ENCODE results near the gene NHLRC3. TPM values are rescaled to one million over a fixed set of nuclear protein-coding genes. Genes with fewer than 3 reads are reported as not detected.
"Not testable (repeated sequence)": the region's sequence is repeated elsewhere in the genome, so short reads cannot be mapped to it uniquely, and the experiment has no call there.

The NHLRC3 gene
- total RNA-seq, 4 donors from 2014 or later, result 3.2 to 58.1 (median 38.9) TPM

DNA sequence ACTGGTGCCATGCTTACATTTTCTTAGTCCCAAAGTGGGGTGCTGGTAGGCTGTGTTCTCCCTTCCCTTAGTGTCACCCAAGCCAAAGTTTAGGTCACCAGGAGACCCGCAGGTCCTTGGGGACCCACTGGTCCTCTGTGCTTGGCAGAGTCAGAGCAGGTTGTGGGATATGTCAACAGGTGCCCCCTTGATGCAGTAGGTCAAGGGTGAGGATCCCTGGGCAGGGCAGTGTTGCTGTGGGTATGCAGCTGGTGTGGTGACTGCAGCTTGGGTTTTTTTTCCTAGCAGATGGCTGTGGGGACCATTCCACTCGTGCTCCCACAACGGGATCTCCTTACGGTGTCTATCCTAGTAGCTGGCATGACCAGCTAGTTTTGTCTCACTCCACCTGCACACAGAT lies 23.7 kb downstream of the NHLRC3 start:
- Histone ChIP-seq H3K9me3 (no peaks in the 10 kb centered on the region), H3K36me3 (peaks cover 0 to 6% (median 0%) of the 10 kb centered on the region in 4 donors), H3K27ac (no peak overlapping the region), H3K27me3 (no peaks in the 10 kb centered on the region), H3K4me1 (no peaks in the 10 kb centered on the region), H3K4me3 (no peak overlapping the region)
- in situ Hi-C loops (cut with MboI; ENCODE audit: low pct_ligation_motif_present in 1 of 4, low pct_unique_long_range_greater_than_20kb in 1 of 4, low sequenced_read_pairs in 3 of 4), result no loop called here
- TF ChIP-seq CTCF (IDR thresholded peaks at IDR 0.05) (no peak), EP300 (IDR thresholded peaks at IDR 0.05; ENCODE audit: low read depth) (no peak), POLR2AphosphoS5 (IDR thresholded peaks at IDR 0.05) (no peak)
- no peak for DNase-seq
- WGBS, 2 donors (ENCODE audit: low coverage in 1 of 2), result 100% methylated on average over 4 of the region's 4 CpGs; no CpG with 5 or more reads in 1 of the 2 donors
- intact Hi-C loops (cut with DNase I; ENCODE audit: low total_unique reads), result no loop called here

DNA sequence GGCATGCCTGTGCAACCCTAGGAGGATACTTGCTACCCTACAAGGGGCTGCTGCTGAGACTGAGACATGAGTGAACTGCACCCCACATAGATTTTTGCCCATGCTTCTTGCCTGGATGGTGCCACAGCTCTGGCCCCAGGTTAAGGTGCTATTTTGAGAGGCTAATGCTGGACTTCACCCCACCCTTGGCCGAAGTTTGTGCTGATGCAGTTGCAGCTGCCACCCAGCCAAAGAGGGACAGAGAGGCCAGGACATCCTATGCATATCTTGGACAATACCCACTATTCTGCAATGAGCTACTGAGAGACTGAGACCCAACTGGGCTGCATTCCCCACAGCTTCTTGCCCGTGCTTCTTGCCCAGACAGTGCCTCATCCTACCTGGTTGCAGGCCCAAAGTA lies 34.6 kb downstream of the NHLRC3 start:
- H3K36me3 ChIP-seq, result no peaks in the 10 kb centered on the region
- no peak overlapping the region for H3K27ac ChIP-seq
- 77% methylated on average over 2 of the region's 2 CpGs; no CpG with 5 or more reads in 1 of the 2 donors for WGBS, 2 donors (ENCODE audit: low coverage in 1 of 2)
- H3K27me3 ChIP-seq, result peaks cover 25% of the 10 kb centered on the region
- H3K9me3 ChIP-seq, result no peaks in the 10 kb centered on the region
- intact Hi-C loops (cut with DNase I; ENCODE audit: low total_unique reads) (no loop called here), in situ Hi-C loops (cut with MboI; ENCODE audit: low pct_ligation_motif_present in 1 of 4, low pct_unique_long_range_greater_than_20kb in 1 of 4, low sequenced_read_pairs in 3 of 4) (no loop called here)
- TF ChIP-seq CTCF (IDR thresholded peaks at IDR 0.05) (no peak), POLR2A (IDR thresholded peaks at IDR 0.05) (no peak), POLR2AphosphoS5 (IDR thresholded peaks at IDR 0.05) (no peak)
- no peak overlapping the region for H3K4me3 ChIP-seq
- no peaks in the 10 kb centered on the region for H3K4me1 ChIP-seq
- no peak for DNase-seq

DNA sequence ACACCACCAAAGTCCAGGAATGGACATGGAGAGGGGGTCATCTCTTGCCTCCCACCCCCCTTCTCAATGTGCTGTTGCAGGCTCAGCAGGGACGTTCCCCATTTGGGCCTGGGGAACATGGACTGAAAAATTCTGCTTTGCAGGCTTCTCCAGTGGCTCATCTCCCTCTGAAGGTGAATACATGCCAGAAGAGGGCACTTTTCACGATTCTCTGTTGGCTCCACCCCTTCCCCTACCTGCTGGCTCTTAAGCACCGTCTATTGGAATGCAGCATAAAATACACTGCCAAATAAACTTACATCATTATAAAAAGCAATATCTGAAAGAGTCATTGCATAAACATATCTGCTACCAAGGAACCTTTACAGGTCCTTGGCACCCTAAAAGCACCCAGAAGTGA lies 35.7 kb downstream of the NHLRC3 start:
- intact Hi-C loops (cut with DNase I; ENCODE audit: low total_unique reads) (no loop called here), in situ Hi-C loops (cut with MboI; ENCODE audit: low pct_ligation_motif_present in 1 of 4, low pct_unique_long_range_greater_than_20kb in 1 of 4, low sequenced_read_pairs in 3 of 4) (no loop called here)
- DNase-seq, result no peak
- TF ChIP-seq POLR2A (IDR thresholded peaks at IDR 0.05), result no peak
- TF ChIP-seq POLR2AphosphoS5 (IDR thresholded peaks at IDR 0.05), result no peak
- TF ChIP-seq CTCF (IDR thresholded peaks at IDR 0.05), result no peak
- TF ChIP-seq EP300 (IDR thresholded peaks at IDR 0.05; ENCODE audit: low read depth), result no peak
- Histone ChIP-seq H3K4me1 (no peaks in the 10 kb centered on the region), H3K27ac (no peak overlapping the region), H3K9me3 (no peaks in the 10 kb centered on the region), H3K4me3 (no peak overlapping the region), H3K27me3 (peaks cover 25% of the 10 kb centered on the region), H3K36me3 (no peaks in the 10 kb centered on the region)
- WGBS, 2 donors (ENCODE audit: low coverage in 1 of 2), result 31 to 42% methylated on average over 2 to 3 of the region's 3 CpGs

GRCh38 chr13:39086251-39086945 lies 48.1 kb downstream of the NHLRC3 start:
- DNase-seq; H3K4me3 ChIP-seq; H3K9me3 ChIP-seq; H3K27me3 ChIP-seq; H3K4me1 ChIP-seq; intact Hi-C loops (cut with DNase I; ENCODE audit: low total_unique reads); H3K27ac ChIP-seq; H3K36me3 ChIP-seq; in situ Hi-C loops (cut with MboI; ENCODE audit: low pct_ligation_motif_present in 1 of 4, low pct_unique_long_range_greater_than_20kb in 1 of 4, low sequenced_read_pairs in 3 of 4): not testable (repeated sequence)
- WGBS, 2 donors (ENCODE audit: low coverage in 1 of 2), result 53% methylated on average over 1 of the region's 1 CpG; no CpG with 5 or more reads in 1 of the 2 donors

GRCh38 chr13:39091586-39091985 lies 53.3 kb downstream of the NHLRC3 start:
- no peak for TF ChIP-seq EP300 (IDR thresholded peaks at IDR 0.05; ENCODE audit: low read depth)
- TF ChIP-seq POLR2AphosphoS5 (IDR thresholded peaks at IDR 0.05), result no peak
- H3K9me3 ChIP-seq, result no peaks in the 10 kb centered on the region
- H3K27me3 ChIP-seq, result no peaks in the 10 kb centered on the region
- H3K4me3 ChIP-seq, result no peak overlapping the region
- H3K4me1 ChIP-seq, result no peaks in the 10 kb centered on the region
- no peak overlapping the region for H3K27ac ChIP-seq
- in situ Hi-C loops (cut with MboI; ENCODE audit: low pct_ligation_motif_present in 1 of 4, low pct_unique_long_range_greater_than_20kb in 1 of 4, low sequenced_read_pairs in 3 of 4), result no loop called here
- no peaks in the 10 kb centered on the region for H3K36me3 ChIP-seq
- intact Hi-C loops (cut with DNase I; ENCODE audit: low total_unique reads), result no loop called here
- no peak for DNase-seq

All from transverse colon (tissue), 4 donors.